Ovary (tissue), 3 donors: ENCODE measurements around the gene EIF2S1.

Source experiments
- EP300 ChIP-seq: sonication (generic); formaldehyde crosslinking; IDR thresholded peaks from one replicate; pipeline ENCODE4 v1.6.1; 2017; ENCODE audit warnings: antibody characterized with exemption
- TF ChIP-seq, protein P1 (sequence below), 3 donors: fragments of 450-650 bp in 2 of 3; fragments of 200-600 bp in 1 of 3; IDR thresholded peaks; one replicate each; pipeline versions ENCODE4 v1.5.1 to v1.8.0; 2016 to 2022; ENCODE audit warnings: antibody characterized with exemption in 3 of 3, mild to moderate bottlenecking in 1 of 3
- donor health status: DM: no; HTN: no; CAD: no.

DNA sequence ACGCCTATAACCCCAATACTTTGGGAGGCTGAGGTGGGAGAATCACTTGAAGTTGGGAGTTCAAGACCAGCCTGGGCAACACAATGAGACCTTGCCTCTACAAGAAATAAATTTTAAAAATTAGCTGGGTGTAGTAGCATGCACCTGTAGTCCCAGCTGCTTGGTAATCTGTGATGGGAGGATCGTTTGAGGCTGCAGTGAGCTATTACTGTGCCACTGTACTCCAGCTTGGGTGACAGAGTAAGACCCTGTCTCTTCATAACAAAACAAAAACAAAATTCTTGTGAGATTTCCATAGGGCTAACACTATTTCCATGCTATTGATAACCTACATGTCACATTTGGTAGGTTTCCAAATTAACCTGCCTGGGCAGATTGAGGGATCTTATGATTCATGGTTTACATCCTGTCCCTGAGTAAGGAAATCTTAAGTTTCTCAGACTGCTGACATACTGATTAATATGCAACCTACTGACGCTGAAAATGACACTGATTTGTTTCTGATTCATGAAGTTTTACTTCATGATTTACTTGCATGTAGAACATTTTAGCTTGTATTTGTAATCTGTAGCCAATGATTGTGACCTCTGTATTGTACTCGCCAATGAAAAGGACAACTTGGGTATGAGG is 16.4 kb upstream of the EIF2S1 start:
- TF ChIP-seq, protein P1, sequence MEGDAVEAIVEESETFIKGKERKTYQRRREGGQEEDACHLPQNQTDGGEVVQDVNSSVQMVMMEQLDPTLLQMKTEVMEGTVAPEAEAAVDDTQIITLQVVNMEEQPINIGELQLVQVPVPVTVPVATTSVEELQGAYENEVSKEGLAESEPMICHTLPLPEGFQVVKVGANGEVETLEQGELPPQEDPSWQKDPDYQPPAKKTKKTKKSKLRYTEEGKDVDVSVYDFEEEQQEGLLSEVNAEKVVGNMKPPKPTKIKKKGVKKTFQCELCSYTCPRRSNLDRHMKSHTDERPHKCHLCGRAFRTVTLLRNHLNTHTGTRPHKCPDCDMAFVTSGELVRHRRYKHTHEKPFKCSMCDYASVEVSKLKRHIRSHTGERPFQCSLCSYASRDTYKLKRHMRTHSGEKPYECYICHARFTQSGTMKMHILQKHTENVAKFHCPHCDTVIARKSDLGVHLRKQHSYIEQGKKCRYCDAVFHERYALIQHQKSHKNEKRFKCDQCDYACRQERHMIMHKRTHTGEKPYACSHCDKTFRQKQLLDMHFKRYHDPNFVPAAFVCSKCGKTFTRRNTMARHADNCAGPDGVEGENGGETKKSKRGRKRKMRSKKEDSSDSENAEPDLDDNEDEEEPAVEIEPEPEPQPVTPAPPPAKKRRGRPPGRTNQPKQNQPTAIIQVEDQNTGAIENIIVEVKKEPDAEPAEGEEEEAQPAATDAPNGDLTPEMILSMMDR (IDR thresholded peaks at IDR 0.05): no peak
- no peak for TF ChIP-seq EP300
